GM12891 (cell line): ENCODE results near the gene TNPO3. TPM values are rescaled to one million over a fixed set of nuclear protein-coding genes. Genes with fewer than 3 reads are reported as not detected.

ENCODE experiments used
- DNase-seq: peaks from one replicate; pipeline ENCODE4 v3.0.0; 2011; ENCODE audit warnings: low spot score; ENCODE audit not compliant: insufficient read length
- FAIRE-seq: peaks from 2 replicates; lab custom pipeline; 2011; peaks lifted over from hg19 to GRCh38; lab: Jason Lieb, UNC
- PAX5 ChIP-seq: IDR thresholded peaks from 2 replicates; pipeline ENCODE4 v1.6.1; 2011; ENCODE audit warnings: low read length, moderate library complexity, mild to moderate bottlenecking; ENCODE audit not compliant: insufficient read depth, severe bottlenecking
- POLR2A ChIP-seq: IDR thresholded peaks from 2 replicates; pipeline ENCODE4 v1.6.1; 2011; ENCODE audit warnings: low read depth, low read length, control low read depth
- POLR2AphosphoS5 ChIP-seq: IDR thresholded peaks from 2 replicates; pipeline ENCODE4 v1.6.1; 2011; ENCODE audit warnings: low read depth, low read length, control low read depth
- POU2F2 ChIP-seq: IDR thresholded peaks from 2 replicates; pipeline ENCODE4 v1.6.1; 2011; ENCODE audit warnings: low read depth, mild to moderate bottlenecking, control low read depth, low read length, moderate library complexity
- SPI1 ChIP-seq: IDR thresholded peaks from 2 replicates; pipeline ENCODE4 v1.6.1; 2011; ENCODE audit warnings: low read depth, low read length, control low read depth
- TAF1 ChIP-seq: IDR thresholded peaks from 2 replicates; pipeline ENCODE4 v1.6.1; 2011; ENCODE audit warnings: low read depth, low read length, control low read depth
- polyA plus RNA-seq: library from polyadenylated mRNA; unstranded; fragments of >200 nt; gene quantifications from one replicate; pipeline ENCODE4 v1.2.1, GENCODE V29; 2012; ENCODE audit warnings: low read depth, missing spikeins, inconsistent platforms; ENCODE audit not compliant: missing spikeins

The TNPO3 gene
- polyA plus RNA-seq = 42.7 TPM

GRCh38 chr7:129054438-129055293 lies at the start of gene TNPO3:
TNPO3 (minus strand) TSS chr7:129055111; CDS start chr7:129054770, 341 bp downstream.
- FAIRE-seq = peak; percentile 96
- peak; percentile 82 for DNase-seq
- TF ChIP-seq POU2F2 = peak; percentile 57; the same call in 1 of the 2 replicates
- TF ChIP-seq SPI1 = peak; percentile 36; the same call in 1 of the 2 replicates
- TF ChIP-seq POLR2AphosphoS5 = peak; percentile 94
- TF ChIP-seq TAF1 = peak; percentile 97
- peak; percentile 97 for TF ChIP-seq POLR2A
- no peak for TF ChIP-seq PAX5

- no peak for FAIRE-seq
- no peak for DNase-seq
Observed at GRCh38 chr7:129103561-129104324, 48.8 kb upstream of the TNPO3 start.

GRCh38 chr7:129101746-129102145 lies 46.8 kb upstream of the TNPO3 start:
- TF ChIP-seq PAX5 (no peak), POLR2AphosphoS5 (no peak), SPI1 (no peak), POLR2A (no peak), POU2F2 (no peak), TAF1 (no peak)
- FAIRE-seq (peak; percentile 23), DNase-seq (no peak)

More at GRCh38 chr7:129103561-129104324, 48.8 kb upstream of the TNPO3 start:
- no peak for TF ChIP-seq TAF1
- TF ChIP-seq SPI1 = no peak
- TF ChIP-seq PAX5 = no peak
- TF ChIP-seq POU2F2 = no peak
- TF ChIP-seq POLR2AphosphoS5 = no peak

GRCh38 chr7:129100827-129101166 lies 45.9 kb upstream of the TNPO3 start:
- DNase-seq (no peak), FAIRE-seq (no peak)
- no peak for TF ChIP-seq POLR2AphosphoS5
- TF ChIP-seq TAF1 = no peak
- no peak for TF ChIP-seq SPI1
- no peak for TF ChIP-seq POLR2A
- TF ChIP-seq POU2F2 = no peak
- no peak for TF ChIP-seq PAX5

- peak; percentile 85 for FAIRE-seq
- no peak for TF ChIP-seq PAX5
- TF ChIP-seq SPI1 = no peak
- TF ChIP-seq TAF1 = no peak
- TF ChIP-seq POU2F2 = no peak
- TF ChIP-seq POLR2AphosphoS5 = no peak
- DNase-seq = no peak
Observed at GRCh38 chr7:129098409-129099084, 43.6 kb upstream of the TNPO3 start.

GRCh38 chr7:129095258-129095657 lies 40.3 kb upstream of the TNPO3 start:
- FAIRE-seq (peak; percentile 92), DNase-seq (no peak)
- TF ChIP-seq POLR2AphosphoS5 (no peak), POU2F2 (peak; percentile 82; the same call in 1 of the 2 replicates), SPI1 (peak; percentile 74), POLR2A (0 out of 2 replicates have a peak, but pooled peaks have one; percentile 23)

GRCh38 chr7:129094501-129094900 lies 39.6 kb upstream of the TNPO3 start:
- no peak for DNase-seq
- no peak for FAIRE-seq
- TF ChIP-seq PAX5 = no peak
- no peak for TF ChIP-seq SPI1
- TF ChIP-seq POLR2A = no peak
- no peak for TF ChIP-seq POU2F2
- TF ChIP-seq TAF1 = no peak
- TF ChIP-seq POLR2AphosphoS5 = no peak

- DNase-seq (no peak), FAIRE-seq (no peak)
- TF ChIP-seq POLR2AphosphoS5 (no peak), POLR2A (no peak), POU2F2 (no peak), TAF1 (no peak), PAX5 (no peak), SPI1 (no peak)
Observed at GRCh38 chr7:129093867-129094456, 39.1 kb upstream of the TNPO3 start.
